Natural killer cell (primary cell): Measurements from ENCODE around the gene LGMN. TPM values are rescaled to one million over a fixed set of nuclear protein-coding genes. Genes with fewer than 3 reads are reported as not detected.
"Not testable (repeated sequence)": the region's sequence is repeated elsewhere in the genome, so short reads cannot be mapped to it uniquely, and the experiment has no call there.

ENCODE experiments used
- ATAC-seq, 3 donors: fragments of 150-1000 bp in 2 of 3; fragments of 200-7000 bp in 1 of 3; cut with Tn5 transposase; 1 replicate in 1 of 3; 2 replicates in 2 of 3; pipeline ENCODE4 v1.10.0; 2021; ENCODE audit warnings: mild to moderate bottlenecking in 2 of 3, moderate library complexity in 2 of 3
- DNase-seq, 2 donors: peaks; one replicate each; pipeline versions ENCODE4 v3.0.0 to v3.0.0-alpha.2; 2013 to 2021; ENCODE audit warnings: mixed read lengths in 1 of 2
- H3K27ac ChIP-seq: one replicate; pipeline ENCODE4 v1.5.1; 2013; ENCODE audit warnings: mild to moderate bottlenecking, low read length
- H3K27me3 ChIP-seq: one replicate; pipeline ENCODE4 v1.6.1; 2013; ENCODE audit warnings: low read length; ENCODE audit not compliant: control insufficient read depth, insufficient read depth
- H3K36me3 ChIP-seq: one replicate; pipeline ENCODE4 v1.6.1; 2013; ENCODE audit warnings: low read length; ENCODE audit not compliant: control insufficient read depth, insufficient read depth
- H3K4me1 ChIP-seq: one replicate; pipeline ENCODE4 v1.6.1; 2013; ENCODE audit warnings: low read length; ENCODE audit not compliant: control insufficient read depth, insufficient read depth
- H3K4me3 ChIP-seq: one replicate; pipeline ENCODE4 v1.5.1; 2013; ENCODE audit warnings: low read length
- H3K9me3 ChIP-seq: one replicate; pipeline ENCODE4 v1.6.1; 2013; ENCODE audit warnings: low read length; ENCODE audit not compliant: control insufficient read depth, insufficient read depth
- H3K27ac Mint-ChIP-seq, 2 donors: one replicate each; pipeline ENCODE4 v1.8.0; 2022; ENCODE audit warnings: mild to moderate bottlenecking in 2 of 2, mixed read lengths in 2 of 2, moderate library complexity in 1 of 2
- H3K27me3 Mint-ChIP-seq, 2 donors: one replicate each; pipeline ENCODE4 v1.8.0; 2022; ENCODE audit warnings: low read depth in 2 of 2, mixed read lengths in 2 of 2
- H3K36me3 Mint-ChIP-seq: one replicate; pipeline ENCODE4 v1.8.0; 2022; ENCODE audit warnings: mixed read lengths
- H3K4me1 Mint-ChIP-seq, 2 donors: one replicate each; pipeline ENCODE4 v1.8.0; 2022; ENCODE audit warnings: mixed read lengths in 2 of 2
- H3K4me3 Mint-ChIP-seq: one replicate; pipeline ENCODE4 v1.8.0; 2022; ENCODE audit warnings: mild to moderate bottlenecking, moderate library complexity, mixed read lengths
- H3K9me3 Mint-ChIP-seq, 2 donors: one replicate each; pipeline ENCODE4 v1.8.0; 2022; ENCODE audit warnings: mixed read lengths in 2 of 2
- WGBS: methylation state at CpG from one replicate; pipeline ENCODE4 v1.1.7; 2013; ENCODE audit warnings: missing lambda C conversion rate; ENCODE audit not compliant: insufficient coverage; 5-methylcytosine and 5-hydroxymethylcytosine counted together
- intact Hi-C: fragments of 100-400 bp; cut with micrococcal nuclease; formaldehyde crosslinking; loops from one replicate; pipeline ENCODE4 v1.14.2; 2022
- total RNA-seq, 4 donors: library from RNA; stranded (reverse); fragments of 120-200 nt in 1 of 4; gene quantifications; one replicate each; pipeline versions ENCODE4 v1.2.3 to v1.2.4, GENCODE V29; 2013 to 2022
- TF ChIP-seq, protein P1 (sequence below): fragments of 200-600 bp; IDR thresholded peaks from one replicate; pipeline ENCODE4 v1.8.0; 2022; ENCODE audit warnings: antibody characterized with exemption

The LGMN gene
- total RNA-seq, 3 donors from 2014 or later (not counting 1 experiment from before 2014, with no cell fraction given), result 0.39 to 6.1 (median 2.5) TPM

DNA sequence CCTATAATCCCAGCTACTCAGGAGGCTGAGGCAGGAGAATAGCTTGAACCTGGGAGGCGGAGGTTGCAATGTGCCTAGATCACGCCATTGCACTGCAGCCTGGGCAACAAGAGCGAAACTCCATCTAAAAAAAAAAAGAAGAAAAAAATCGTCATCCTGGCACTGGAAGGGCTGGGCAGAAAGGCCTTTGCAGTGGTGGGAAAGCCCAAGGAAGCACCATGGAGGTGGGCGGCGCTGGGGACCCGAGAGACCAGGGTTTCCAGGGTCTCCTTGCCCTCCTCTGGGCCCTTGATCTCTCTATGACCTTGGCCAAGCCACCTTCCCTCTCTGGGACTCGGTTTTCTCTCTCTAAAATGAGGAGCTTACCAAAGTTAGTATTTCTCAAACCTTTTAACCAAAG, 65.4 kb downstream of the LGMN start:
- H3K9me3 ChIP-seq, result no peaks in the 10 kb centered on the region
- no peak overlapping the region for H3K4me3 Mint-ChIP-seq
- intact Hi-C loops, result loop anchor here (5.0 to 10.0 kb wide), 2 partner anchors 218 to 546 kb away; no protein-coding TSS in a partner anchor
- H3K36me3 ChIP-seq, result peaks cover 73% of the 10 kb centered on the region
- H3K27ac ChIP-seq, result no peak overlapping the region
- no peak overlapping the region for H3K4me3 ChIP-seq
- H3K36me3 Mint-ChIP-seq, result no peaks in the 10 kb centered on the region
- H3K27me3 ChIP-seq, result no peaks in the 10 kb centered on the region
- ATAC-seq (no peak), DNase-seq (no peak)
- no peaks in the 10 kb centered on the region for H3K9me3 Mint-ChIP-seq
- peaks cover 30% of the 10 kb centered on the region for H3K4me1 ChIP-seq
- peaks cover 17 to 36% of the 10 kb centered on the region in 2 donors for H3K4me1 Mint-ChIP-seq
- peak overlapping the region; percentile 41 to 91 for H3K27ac Mint-ChIP-seq
- H3K27me3 Mint-ChIP-seq, result no peaks in the 10 kb centered on the region
- TF ChIP-seq, protein P1, sequence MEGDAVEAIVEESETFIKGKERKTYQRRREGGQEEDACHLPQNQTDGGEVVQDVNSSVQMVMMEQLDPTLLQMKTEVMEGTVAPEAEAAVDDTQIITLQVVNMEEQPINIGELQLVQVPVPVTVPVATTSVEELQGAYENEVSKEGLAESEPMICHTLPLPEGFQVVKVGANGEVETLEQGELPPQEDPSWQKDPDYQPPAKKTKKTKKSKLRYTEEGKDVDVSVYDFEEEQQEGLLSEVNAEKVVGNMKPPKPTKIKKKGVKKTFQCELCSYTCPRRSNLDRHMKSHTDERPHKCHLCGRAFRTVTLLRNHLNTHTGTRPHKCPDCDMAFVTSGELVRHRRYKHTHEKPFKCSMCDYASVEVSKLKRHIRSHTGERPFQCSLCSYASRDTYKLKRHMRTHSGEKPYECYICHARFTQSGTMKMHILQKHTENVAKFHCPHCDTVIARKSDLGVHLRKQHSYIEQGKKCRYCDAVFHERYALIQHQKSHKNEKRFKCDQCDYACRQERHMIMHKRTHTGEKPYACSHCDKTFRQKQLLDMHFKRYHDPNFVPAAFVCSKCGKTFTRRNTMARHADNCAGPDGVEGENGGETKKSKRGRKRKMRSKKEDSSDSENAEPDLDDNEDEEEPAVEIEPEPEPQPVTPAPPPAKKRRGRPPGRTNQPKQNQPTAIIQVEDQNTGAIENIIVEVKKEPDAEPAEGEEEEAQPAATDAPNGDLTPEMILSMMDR, result no peak
- WGBS, result 90% methylated on average over 8 of the region's 8 CpGs

GRCh38 chr14:92680781-92681650, 67.4 kb downstream of the LGMN start:
- intact Hi-C loops, result loop anchor here (2.0 to 10.0 kb wide), 5 partner anchors 66 to 544 kb away; no protein-coding TSS in a partner anchor
- H3K4me3 ChIP-seq, result no peak overlapping the region
- no peaks in the 10 kb centered on the region for H3K27me3 ChIP-seq
- peak overlapping the region; percentile 69 for H3K27ac ChIP-seq
- Mint-ChIP-seq H3K27me3 (no peaks in the 10 kb centered on the region), H3K36me3 (peaks cover 7% of the 10 kb centered on the region), H3K4me3 (peak overlapping the region; percentile 42), H3K27ac (peak overlapping the region; percentile 91), H3K9me3 (no peaks in the 10 kb centered on the region), H3K4me1 (peaks cover 34 to 51% of the 10 kb centered on the region in 2 donors)
- H3K9me3 ChIP-seq, result no peaks in the 10 kb centered on the region
- DNase-seq (peak; percentile 74 to 89), ATAC-seq (peak; percentile 85 to 87 (median 87))
- H3K36me3 ChIP-seq, result peaks cover 79% of the 10 kb centered on the region
- peaks cover 43% of the 10 kb centered on the region for H3K4me1 ChIP-seq
- TF ChIP-seq, protein P1, result peak; percentile 87
- 26% methylated on average over 12 of the region's 13 CpGs for WGBS

DNA sequence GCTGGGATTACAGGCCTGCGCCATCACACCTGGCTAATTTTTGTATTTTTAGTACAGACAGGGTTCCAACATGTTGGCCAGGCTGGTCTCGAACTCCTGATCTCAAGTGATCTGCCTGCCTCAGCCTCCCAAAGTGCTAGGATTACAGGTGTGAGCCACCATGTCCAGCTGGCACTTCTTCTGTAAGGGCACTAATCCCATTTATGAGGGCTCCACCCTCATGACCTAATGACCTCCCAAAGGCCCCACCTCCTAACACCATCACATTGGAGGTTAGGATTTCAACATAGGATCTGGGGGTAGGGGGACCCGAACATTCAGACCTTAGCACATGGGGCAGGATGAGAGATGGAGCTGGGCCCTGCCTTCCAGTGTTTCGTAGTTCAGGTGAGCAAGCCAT, 68.1 kb downstream of the LGMN start:
- not testable (repeated sequence) for ATAC-seq

GRCh38 chr14:92679246-92679645, 69.2 kb downstream of the LGMN start:
- no peak for DNase-seq
- Histone ChIP-seq H3K27me3 (no peaks in the 10 kb centered on the region), H3K4me1 (peaks cover 58% of the 10 kb centered on the region), H3K36me3 (peaks cover 70% of the 10 kb centered on the region), H3K4me3 (no peak overlapping the region), H3K27ac (peak overlapping the region; percentile 2), H3K9me3 (no peaks in the 10 kb centered on the region)
- Mint-ChIP-seq H3K4me3 (no peak overlapping the region), H3K9me3 (no peaks in the 10 kb centered on the region), H3K27me3 (no peaks in the 10 kb centered on the region), H3K4me1 (peaks cover 45 to 50% of the 10 kb centered on the region in 2 donors), H3K36me3 (peaks cover 7% of the 10 kb centered on the region), H3K27ac (peak overlapping the region; percentile 91)
- WGBS, result 71% methylated on average over 4 of the region's 4 CpGs
- TF ChIP-seq, protein P1, result no peak
- intact Hi-C loops, result no loop called here
- ATAC-seq, result no peak

More for the DNA sequence above, 68.1 kb downstream of the LGMN start:
- Histone ChIP-seq H3K36me3 (peaks cover 75% of the 10 kb centered on the region), H3K27ac (peak overlapping the region; percentile 69), H3K4me1 (peaks cover 50% of the 10 kb centered on the region)
- H3K36me3 Mint-ChIP-seq, H3K4me3 ChIP-seq, H3K4me3 Mint-ChIP-seq, H3K9me3 Mint-ChIP-seq, DNase-seq, H3K27me3 ChIP-seq, H3K27me3 Mint-ChIP-seq, H3K9me3 ChIP-seq: not testable (repeated sequence)
- peak overlapping the region; percentile 91 for H3K27ac Mint-ChIP-seq
- H3K4me1 Mint-ChIP-seq, result peaks cover 37 to 50% of the 10 kb centered on the region in 2 donors
- WGBS, result 97% methylated on average over 4 of the region's 4 CpGs
- intact Hi-C loops, result loop anchor here (2.0 to 10.0 kb wide), 5 partner anchors 66 to 543 kb away; no protein-coding TSS in a partner anchor
